A549 (cell line): ENCODE results near the gene ARIH1.

ENCODE experiments used
- CTCF ChIP-seq: fragments of >200 bp; sonication (Bioruptor Twin); formaldehyde crosslinking; IDR thresholded peaks from 3 replicates; pipeline ENCODE4 v1.5.1; 2016
- PHF8 ChIP-seq: fragments of 200-600 bp; sonication (generic); IDR thresholded peaks from 2 replicates; pipeline ENCODE4 v1.6.1; 2016; ENCODE audit warnings: low read depth, mild to moderate bottlenecking, antibody characterized with exemption, moderate library complexity, borderline replicate concordance
- POLR2A ChIP-seq: IDR thresholded peaks from 2 replicates; pipeline ENCODE4 v1.6.1; 2012; ENCODE audit warnings: mild to moderate bottlenecking, low read length
- TP53 ChIP-seq: fragments of 250-450 bp; sonication (Bioruptor Pico); IDR thresholded peaks from 2 replicates; pipeline ENCODE4 v1.5.0; 2021; ENCODE audit warnings: mild to moderate bottlenecking, moderate library complexity
- USF2 ChIP-seq: fragments of 450-650 bp; IDR thresholded peaks from 2 replicates; pipeline ENCODE4 v1.6.1; 2014; ENCODE audit warnings: antibody characterized with exemption

- TF ChIP-seq POLR2A (no peak), CTCF (no peak), PHF8 (no peak), USF2 (no peak), TP53 (no peak)
These were observed 140.8 kb downstream of the ARIH1 start for GRCh38 chr15:72614810-72615532.
